Activated CD8-positive, alpha-beta memory T cell treated with anti-CD3 and anti-CD28 coated beads, Interleukin-2, amount 50 U/mL, for 1 hour (primary cell): ENCODE measurements around the gene UBAC1.
"Not testable (repeated sequence)": the region's sequence is repeated elsewhere in the genome, so short reads cannot be mapped to it uniquely, and the experiment has no call there.

Experiments used
- DNase-seq: peaks from one replicate; pipeline ENCODE4 v3.0.0-alpha.2; 2020; ENCODE audit errors: extremely low read depth

UBAC1 gene

GRCh38 chr9:135978642-135979546, 17.7 kb upstream of the UBAC1 start:
- peak; percentile 45 for DNase-seq

DNA sequence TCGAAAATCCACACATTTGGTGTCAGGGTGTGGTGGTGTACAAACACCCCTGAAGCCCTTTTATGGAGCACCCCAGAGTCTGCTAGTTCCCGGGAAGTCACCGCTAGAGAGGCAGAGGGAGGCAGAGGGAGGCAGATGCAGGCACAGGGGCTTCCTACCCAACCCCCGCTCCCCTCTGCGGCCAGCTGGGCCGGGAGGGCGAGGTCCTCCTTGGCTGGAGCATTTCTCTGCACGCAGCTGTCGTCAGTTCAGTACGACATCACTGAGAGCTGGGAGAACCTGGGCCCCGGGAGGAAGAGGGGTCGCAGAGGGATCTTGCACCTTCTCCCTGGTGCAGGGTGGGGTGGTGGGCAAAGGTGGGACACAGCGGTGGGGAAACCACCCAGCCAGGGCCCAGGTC, 15.8 kb upstream of the UBAC1 start:
- DNase-seq, result no peak

GRCh38 chr9:135976531-135976930, 15.4 kb upstream of the UBAC1 start:
- DNase-seq, result no peak

GRCh38 chr9:135975834-135976233, 14.7 kb upstream of the UBAC1 start:
- DNase-seq, result no peak

DNA sequence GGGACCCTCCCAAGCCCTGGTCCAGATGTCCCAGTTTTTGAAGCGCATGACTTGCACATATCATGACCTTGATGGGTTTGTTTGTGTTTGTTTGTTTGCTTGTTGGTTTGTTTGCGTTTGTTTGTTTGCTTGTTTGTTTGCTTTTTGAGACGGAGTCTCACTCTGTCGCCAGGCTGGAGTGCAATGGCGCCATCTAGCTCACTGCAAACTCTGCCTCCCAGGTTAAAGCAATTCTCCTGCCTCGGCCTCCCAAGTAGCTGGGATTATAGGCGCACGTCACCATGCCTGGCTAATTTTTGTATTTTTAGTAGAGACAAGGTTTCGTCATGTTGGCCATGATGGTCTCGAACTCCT, 13.0 kb upstream of the UBAC1 start:
- no peak for DNase-seq

DNA sequence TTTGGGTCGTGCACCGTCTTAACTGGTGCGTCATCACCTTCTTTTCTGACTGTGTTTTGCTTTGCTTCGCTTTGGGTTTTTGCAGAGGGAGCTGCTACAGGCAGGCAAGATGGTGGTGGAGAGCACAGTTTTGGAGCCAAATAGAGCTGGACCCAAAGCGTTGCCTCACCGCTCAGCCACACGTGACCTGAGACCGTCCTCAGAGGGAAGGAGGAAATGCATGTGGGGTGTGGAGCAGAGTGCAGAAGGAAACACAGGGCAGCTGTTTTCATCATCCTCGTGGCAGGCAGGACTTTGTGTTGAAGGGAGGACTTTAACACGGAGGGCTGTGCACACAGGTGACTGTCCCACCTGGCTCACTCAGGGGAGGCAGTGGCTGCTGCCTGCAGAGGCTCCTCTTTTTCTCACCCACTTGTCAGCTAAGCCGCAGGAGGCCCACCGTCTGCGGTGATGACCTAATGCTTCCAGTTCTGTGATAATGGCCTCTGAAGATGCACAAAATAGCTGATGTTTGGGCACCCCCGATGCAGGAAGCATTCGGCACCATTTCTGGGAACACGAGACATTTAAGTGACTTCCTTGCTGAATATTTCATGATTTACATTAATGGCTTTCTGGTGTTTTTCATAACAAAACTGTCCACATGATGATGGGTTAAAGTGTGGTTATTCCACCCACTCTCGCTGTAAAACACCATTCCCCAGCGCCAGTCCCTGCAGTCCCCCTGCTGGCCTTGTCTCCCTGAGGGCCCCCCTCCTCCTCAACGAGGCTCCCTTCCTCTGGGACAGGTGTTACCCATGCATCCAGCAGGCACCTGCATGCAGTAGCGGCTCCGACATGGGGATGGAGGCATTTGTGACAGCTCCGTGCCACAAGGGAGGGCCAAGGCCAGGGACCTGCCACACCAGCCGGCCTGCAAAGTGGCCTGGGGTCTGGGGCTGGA, 12.4 kb upstream of the UBAC1 start:
- no peak for DNase-seq

DNA sequence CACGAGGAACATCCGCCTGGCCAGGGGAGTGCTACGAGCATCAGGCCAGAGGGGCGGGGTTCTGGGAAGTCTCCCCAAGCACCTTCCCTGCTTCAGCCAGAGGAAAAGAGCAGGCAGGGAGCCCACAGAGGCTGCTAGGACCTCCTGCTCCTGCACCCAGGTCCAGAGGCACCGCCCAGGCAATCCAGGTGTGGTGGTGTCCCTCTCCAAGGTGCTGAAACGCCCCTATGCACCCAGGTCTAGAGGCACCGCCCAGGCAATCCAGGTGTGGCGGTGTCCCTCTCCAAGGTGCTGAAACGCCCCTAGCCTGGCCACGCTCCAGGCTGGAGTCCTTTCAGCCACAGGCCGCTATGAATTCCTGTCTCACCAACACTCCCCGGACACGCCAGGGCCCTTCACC, 10.7 kb upstream of the UBAC1 start:
- no peak for DNase-seq

DNA sequence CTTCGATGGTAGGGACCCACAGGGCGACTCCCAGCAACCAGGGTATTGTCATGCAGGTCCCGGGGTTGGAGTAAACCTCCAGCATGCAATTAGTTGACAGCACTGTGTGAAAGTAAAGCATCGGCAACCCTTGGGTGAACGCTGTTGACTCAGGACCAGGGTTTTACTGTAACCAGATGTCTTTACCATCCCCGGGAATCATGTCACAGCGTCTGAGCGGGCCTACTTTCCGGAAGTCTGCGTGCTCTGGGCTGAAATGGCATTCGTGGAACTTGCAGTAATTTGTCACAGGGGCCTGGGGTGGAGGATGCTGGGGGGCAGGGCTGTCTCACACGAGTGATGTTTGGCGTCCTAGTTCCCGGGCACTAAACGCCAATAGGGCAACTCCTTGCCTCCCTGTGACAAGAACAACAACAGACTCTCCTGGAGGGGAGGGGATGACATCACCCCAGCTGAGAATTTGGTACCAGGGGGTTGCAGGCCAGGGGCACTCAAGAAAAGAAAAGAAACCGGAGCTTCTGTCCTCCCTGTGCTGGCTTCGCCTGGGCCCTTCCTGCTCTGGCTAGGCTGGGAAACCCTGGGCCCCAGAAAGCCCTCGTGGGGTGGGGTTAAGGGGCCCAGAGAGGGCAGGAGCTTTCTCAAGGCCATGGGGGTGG, 10.1 kb upstream of the UBAC1 start:
- no peak for DNase-seq

DNA sequence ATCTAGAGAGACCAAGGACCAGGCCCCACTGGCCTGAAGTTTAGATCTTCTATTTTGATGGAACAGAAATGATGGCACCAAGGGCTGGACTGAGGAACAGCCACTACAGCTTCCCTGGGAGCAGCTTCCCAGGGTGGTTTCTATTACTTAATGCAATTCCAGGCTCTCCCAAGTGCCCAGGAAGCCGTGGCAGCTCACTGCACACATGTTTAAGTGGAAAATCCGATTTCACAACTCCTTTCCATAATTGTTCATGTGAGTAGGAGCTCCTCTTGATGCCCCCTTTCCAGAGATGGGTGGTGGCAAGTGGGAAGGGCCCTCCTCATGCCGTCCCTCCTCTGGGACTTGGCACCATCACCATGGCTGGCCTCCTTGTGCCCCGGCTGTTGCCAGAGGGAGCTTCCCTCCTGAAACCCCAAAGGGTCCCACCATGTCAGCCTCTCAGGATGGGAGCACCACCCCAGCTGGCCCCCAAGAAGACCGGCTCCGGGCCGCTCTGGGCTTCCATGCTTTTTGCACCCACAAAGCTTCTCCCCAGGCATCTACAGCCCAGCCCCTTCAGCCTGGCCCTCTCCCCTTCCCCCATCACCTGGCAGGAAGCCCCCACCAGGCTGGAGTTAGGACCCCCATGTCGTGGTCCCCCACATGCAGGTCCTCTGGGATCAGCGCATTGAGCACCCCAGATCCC, 9.1 kb upstream of the UBAC1 start:
- DNase-seq, result no peak

DNA sequence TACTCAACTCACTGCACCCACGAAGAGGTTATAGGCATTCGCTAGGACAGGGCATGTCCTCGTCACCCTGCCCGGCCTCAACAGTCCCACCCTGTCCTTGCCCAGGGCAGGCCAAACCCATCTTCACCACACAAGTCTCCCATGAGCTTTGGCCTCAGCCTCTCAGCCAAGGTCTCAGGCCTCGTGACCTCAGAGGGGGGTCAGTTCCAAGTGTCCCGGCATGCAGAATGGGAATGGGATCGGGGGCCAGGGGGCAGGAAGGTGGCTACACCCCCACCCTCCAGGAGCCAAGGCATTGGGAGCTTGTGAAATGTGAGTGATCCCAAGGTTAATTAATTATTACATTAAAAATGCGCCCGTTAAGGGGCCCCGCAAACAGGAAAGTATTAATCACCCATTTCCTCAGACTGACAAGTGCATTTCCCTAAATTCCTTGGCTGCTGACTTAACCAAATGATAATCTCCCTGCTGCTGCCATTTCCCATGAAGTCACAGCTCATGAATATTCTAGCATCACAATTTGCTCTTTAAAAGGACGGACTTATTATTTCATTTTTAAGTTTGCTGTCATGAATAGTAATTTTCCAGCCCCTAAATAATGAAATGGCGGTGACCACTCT, 8.0 kb upstream of the UBAC1 start:
- no peak for DNase-seq

GRCh38 chr9:135968601-135969000, 7.4 kb upstream of the UBAC1 start:
- DNase-seq, result no peak

DNA sequence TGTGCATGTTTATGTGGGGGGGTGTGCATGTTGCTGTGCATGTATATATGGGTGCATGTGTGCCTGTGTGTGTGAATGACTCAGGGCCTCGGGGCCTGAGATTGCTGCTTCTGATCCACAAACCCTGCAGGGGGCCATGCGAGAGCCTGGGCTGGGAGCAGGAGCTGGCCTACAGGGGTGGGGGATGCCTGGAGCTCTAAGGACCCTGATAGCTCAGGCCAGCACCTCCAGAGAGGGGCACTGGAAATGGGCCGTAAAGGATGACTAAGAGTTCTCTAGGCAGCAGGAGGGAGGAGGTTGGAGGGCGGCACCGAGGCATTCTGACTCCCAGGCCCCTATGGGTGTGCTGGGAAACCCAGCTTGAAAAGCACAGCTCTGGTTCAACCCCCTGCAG, 6.9 kb upstream of the UBAC1 start:
- DNase-seq, result no peak

DNA sequence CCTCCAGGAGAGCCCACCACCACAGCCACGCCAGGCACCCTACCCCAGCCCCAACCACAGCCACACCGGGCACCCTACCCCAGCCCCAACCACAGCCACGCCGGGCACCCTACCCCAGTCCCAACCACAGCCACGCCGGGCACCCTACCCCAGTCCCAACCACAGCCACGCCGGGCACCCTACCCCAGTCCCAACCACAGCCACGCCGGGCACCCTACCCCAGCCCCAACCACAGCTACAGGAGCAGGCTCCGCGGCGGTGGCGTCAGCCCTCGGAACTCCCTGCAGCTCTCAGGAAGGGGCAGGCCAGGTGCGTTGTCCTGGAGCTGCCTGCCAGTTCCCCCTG, 5.7 kb upstream of the UBAC1 start:
- DNase-seq, result not testable (repeated sequence)

- no peak for DNase-seq
These were observed 4.1 kb upstream of the UBAC1 start for GRCh38 chr9:135965124-135965756.

- DNase-seq, result no peak
These were observed 2.8 kb upstream of the UBAC1 start for GRCh38 chr9:135963938-135964337.

DNA sequence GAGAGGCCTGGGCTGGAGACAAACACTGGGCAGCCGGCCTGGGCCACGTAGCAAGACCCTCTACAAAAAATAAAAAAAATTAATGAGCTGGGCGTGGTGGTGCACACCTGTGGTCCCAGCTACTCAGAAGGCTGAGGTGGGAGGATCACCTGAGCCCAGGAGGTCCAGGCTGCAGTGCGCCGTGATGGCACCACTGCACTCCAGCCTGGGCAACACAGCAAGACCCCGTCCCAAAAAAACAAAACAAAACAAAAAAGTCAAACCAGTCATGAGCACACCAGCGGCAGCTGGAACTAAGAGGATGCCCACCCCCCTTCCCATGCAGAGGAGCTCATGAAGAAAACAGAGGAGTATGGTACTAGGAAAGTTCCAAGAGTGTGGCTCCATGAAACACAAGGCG, 2.2 kb upstream of the UBAC1 start:
- no peak for DNase-seq

- no peak for DNase-seq
These were observed 1.6 kb upstream of the UBAC1 start for GRCh38 chr9:135962696-135963307.

- DNase-seq, result no peak
These were observed 880 bp upstream of the UBAC1 start for GRCh38 chr9:135961811-135962695.
